Measurements from ENCODE around the gene GLP1R.
"Not testable (repeated sequence)": the region's sequence is repeated elsewhere in the genome, so short reads cannot be mapped to it uniquely, and the experiment has no call there.

Gene GLP1R

GRCh38 chr6:39128832-39129231, 80.3 kb downstream of the GLP1R start:
- no peaks in the 10 kb centered on the region for H3K36me3 ChIP-seq (ENCODE audit: insufficient read depth, low read length)
- H3K79me2 ChIP-seq (ENCODE audit: insufficient read depth, low read length), result no peaks in the 10 kb centered on the region
- H3K27me3 ChIP-seq (ENCODE audit: insufficient read depth, low read length, poor library complexity, severe bottlenecking), result no peaks in the 10 kb centered on the region
- H3K9me3 ChIP-seq (ENCODE audit: insufficient read depth, low read depth, low read length), result no peaks in the 10 kb centered on the region
- H3K4me2 ChIP-seq (ENCODE audit: low read depth, low read length, poor library complexity, severe bottlenecking), result no peak overlapping the region
- H3K9me2 ChIP-seq (replicated peaks; ENCODE audit: low read depth, low read length), result no peaks in the 10 kb centered on the region
- no peaks in the 10 kb centered on the region for H4K20me1 ChIP-seq (ENCODE audit: insufficient read depth, low read length, poor library complexity, severe bottlenecking)
- no peak overlapping the region for H2AFZ ChIP-seq (ENCODE audit: low read length)
- H3K9ac ChIP-seq (ENCODE audit: low read depth, low read length, poor library complexity, severe bottlenecking), result no peak overlapping the region
- no peak overlapping the region for H3K4me3 ChIP-seq (ENCODE audit: low read length, poor library complexity, severe bottlenecking)
- no peak for TF ChIP-seq EZH2phosphoT487 (IDR thresholded peaks at IDR 0.05; ENCODE audit: borderline replicate concordance)
- no peak for TF ChIP-seq CTCF (conservative IDR thresholded peaks at IDR 0.05; ENCODE audit: low read length)
- H3K4me1 ChIP-seq (ENCODE audit: insufficient read depth, low read length, poor library complexity, severe bottlenecking), result no peaks in the 10 kb centered on the region
- no peaks in the 10 kb centered on the region for H3F3A ChIP-seq (ENCODE audit: low read depth)

DNA sequence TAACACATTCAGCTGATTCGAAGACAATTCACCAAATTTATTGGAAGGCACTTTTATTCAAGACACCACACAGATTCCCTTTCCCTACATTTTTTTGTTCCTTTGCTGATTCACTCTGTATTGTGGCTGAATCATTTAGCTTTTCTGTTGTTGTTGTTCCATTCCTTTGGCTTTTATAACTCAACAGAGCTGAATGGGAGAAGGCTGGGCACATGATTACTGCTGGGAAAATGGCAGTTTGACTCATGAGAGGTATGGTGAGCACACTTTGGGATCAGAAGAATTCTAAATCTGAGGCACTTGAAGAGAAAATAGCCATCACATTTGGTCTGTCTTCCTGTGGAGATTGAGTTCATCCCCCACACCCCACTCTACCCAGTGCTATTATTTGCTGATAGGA, 82.1 kb downstream of the GLP1R start:
- Histone ChIP-seq H3K27me3 (ENCODE audit: insufficient read depth, low read length, poor library complexity, severe bottlenecking) (no peaks in the 10 kb centered on the region), H3F3A (ENCODE audit: low read depth) (no peaks in the 10 kb centered on the region), H3K9ac (ENCODE audit: low read depth, low read length, poor library complexity, severe bottlenecking) (no peak overlapping the region), H4K20me1 (ENCODE audit: insufficient read depth, low read length, poor library complexity, severe bottlenecking) (no peaks in the 10 kb centered on the region), H3K4me3 (ENCODE audit: low read length, poor library complexity, severe bottlenecking) (no peak overlapping the region), H3K79me2 (ENCODE audit: insufficient read depth, low read length) (no peaks in the 10 kb centered on the region), H3K4me2 (ENCODE audit: low read depth, low read length, poor library complexity, severe bottlenecking) (no peak overlapping the region), H2AFZ (ENCODE audit: low read length) (no peak overlapping the region), H3K9me2 (replicated peaks; ENCODE audit: low read depth, low read length) (no peaks in the 10 kb centered on the region), H3K9me3 (ENCODE audit: insufficient read depth, low read depth, low read length) (no peaks in the 10 kb centered on the region), H3K4me1 (ENCODE audit: insufficient read depth, low read length, poor library complexity, severe bottlenecking) (no peaks in the 10 kb centered on the region), H3K36me3 (ENCODE audit: insufficient read depth, low read length) (no peaks in the 10 kb centered on the region)
- TF ChIP-seq CTCF (conservative IDR thresholded peaks at IDR 0.05; ENCODE audit: low read length) (no peak), EZH2phosphoT487 (IDR thresholded peaks at IDR 0.05; ENCODE audit: borderline replicate concordance) (no peak)

- not testable (repeated sequence) for H4K20me1 ChIP-seq (ENCODE audit: insufficient read depth, low read length, poor library complexity, severe bottlenecking); H3K27me3 ChIP-seq (ENCODE audit: insufficient read depth, low read length, poor library complexity, severe bottlenecking); H3K4me2 ChIP-seq (ENCODE audit: low read depth, low read length, poor library complexity, severe bottlenecking); H3K9me2 ChIP-seq (replicated peaks; ENCODE audit: low read depth, low read length); H2AFZ ChIP-seq (ENCODE audit: low read length); H3K36me3 ChIP-seq (ENCODE audit: insufficient read depth, low read length); H3K4me3 ChIP-seq (ENCODE audit: low read length, poor library complexity, severe bottlenecking); H3K79me2 ChIP-seq (ENCODE audit: insufficient read depth, low read length); H3K4me1 ChIP-seq (ENCODE audit: insufficient read depth, low read length, poor library complexity, severe bottlenecking); H3K9ac ChIP-seq (ENCODE audit: low read depth, low read length, poor library complexity, severe bottlenecking); H3F3A ChIP-seq (ENCODE audit: low read depth); H3K9me3 ChIP-seq (ENCODE audit: insufficient read depth, low read depth, low read length)
These were observed 86.2 kb downstream of the GLP1R start for GRCh38 chr6:39134761-39135160.

GRCh38 chr6:39136207-39136606, 87.6 kb downstream of the GLP1R start:
- H3F3A ChIP-seq (ENCODE audit: low read depth); H3K9me2 ChIP-seq (replicated peaks; ENCODE audit: low read depth, low read length); H4K20me1 ChIP-seq (ENCODE audit: insufficient read depth, low read length, poor library complexity, severe bottlenecking); H3K9me3 ChIP-seq (ENCODE audit: insufficient read depth, low read depth, low read length); H2AFZ ChIP-seq (ENCODE audit: low read length); H3K9ac ChIP-seq (ENCODE audit: low read depth, low read length, poor library complexity, severe bottlenecking); H3K4me1 ChIP-seq (ENCODE audit: insufficient read depth, low read length, poor library complexity, severe bottlenecking); H3K27me3 ChIP-seq (ENCODE audit: insufficient read depth, low read length, poor library complexity, severe bottlenecking); H3K79me2 ChIP-seq (ENCODE audit: insufficient read depth, low read length); H3K4me3 ChIP-seq (ENCODE audit: low read length, poor library complexity, severe bottlenecking); H3K4me2 ChIP-seq (ENCODE audit: low read depth, low read length, poor library complexity, severe bottlenecking); H3K36me3 ChIP-seq (ENCODE audit: insufficient read depth, low read length): not testable (repeated sequence)

All from Loucy (cell line).